ENCODE measurements around the gene EXOC6B.

DNA sequence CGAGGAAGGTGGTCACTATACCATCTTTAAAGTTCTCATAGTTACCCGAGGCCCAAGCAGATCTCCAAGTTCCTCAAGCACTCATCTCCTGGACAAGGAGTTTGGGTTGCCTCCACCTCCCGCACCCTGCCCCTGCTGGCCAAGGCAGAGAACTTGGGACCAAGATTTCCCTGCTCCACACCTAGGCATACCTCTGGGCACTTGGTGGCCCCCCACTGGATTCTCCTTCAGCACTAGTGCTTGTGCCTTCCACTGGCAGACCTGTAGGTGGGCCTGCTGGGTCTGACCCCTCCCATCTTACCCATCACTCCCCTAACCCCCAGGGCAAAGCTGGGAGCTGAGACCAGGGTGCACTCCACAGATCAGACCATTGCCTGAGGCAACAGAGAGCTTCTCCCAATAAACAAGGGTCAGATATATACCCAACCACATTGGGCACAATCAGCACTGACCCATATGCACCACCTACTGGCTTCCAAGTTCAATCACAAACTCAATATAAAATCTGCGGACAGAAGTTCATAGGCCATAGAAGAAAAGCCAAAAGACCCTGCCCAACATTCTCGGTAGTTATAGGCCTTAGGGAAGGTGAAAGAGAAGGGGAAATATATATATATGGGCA is 244.2 kb downstream of the EXOC6B start:
- TF ChIP-seq, protein P1, sequence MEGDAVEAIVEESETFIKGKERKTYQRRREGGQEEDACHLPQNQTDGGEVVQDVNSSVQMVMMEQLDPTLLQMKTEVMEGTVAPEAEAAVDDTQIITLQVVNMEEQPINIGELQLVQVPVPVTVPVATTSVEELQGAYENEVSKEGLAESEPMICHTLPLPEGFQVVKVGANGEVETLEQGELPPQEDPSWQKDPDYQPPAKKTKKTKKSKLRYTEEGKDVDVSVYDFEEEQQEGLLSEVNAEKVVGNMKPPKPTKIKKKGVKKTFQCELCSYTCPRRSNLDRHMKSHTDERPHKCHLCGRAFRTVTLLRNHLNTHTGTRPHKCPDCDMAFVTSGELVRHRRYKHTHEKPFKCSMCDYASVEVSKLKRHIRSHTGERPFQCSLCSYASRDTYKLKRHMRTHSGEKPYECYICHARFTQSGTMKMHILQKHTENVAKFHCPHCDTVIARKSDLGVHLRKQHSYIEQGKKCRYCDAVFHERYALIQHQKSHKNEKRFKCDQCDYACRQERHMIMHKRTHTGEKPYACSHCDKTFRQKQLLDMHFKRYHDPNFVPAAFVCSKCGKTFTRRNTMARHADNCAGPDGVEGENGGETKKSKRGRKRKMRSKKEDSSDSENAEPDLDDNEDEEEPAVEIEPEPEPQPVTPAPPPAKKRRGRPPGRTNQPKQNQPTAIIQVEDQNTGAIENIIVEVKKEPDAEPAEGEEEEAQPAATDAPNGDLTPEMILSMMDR (IDR thresholded peaks at IDR 0.05): no peak
- no peak for TF ChIP-seq POLR2A (IDR thresholded peaks at IDR 0.05)

All from body of pancreas (tissue), 4 donors.